IMR-90 (cell line): ENCODE results near the gene SH3RF3. TPM values are rescaled to one million over a fixed set of nuclear protein-coding genes. Genes with fewer than 3 reads are reported as not detected.

Source experiments
- ATAC-seq: fragments of 200-7000 bp; cut with Tn5 transposase; 2 replicates; pipeline ENCODE4 v1.9.1; 2020; ENCODE audit warnings: low read depth, mild to moderate bottlenecking, moderate library complexity
- BruUV-seq: library from RNA; stranded (reverse); fragments of 400-500 nt; replicated peaks from 2 replicates; lab custom pipeline; 2021; lab: Mats Ljungman, UMichigan
- CTCF ChIA-PET: fragments of 300-600 bp; formaldehyde crosslinking; extraction: SDS; loops from one replicate; lab custom pipeline; 2021; ENCODE audit warnings: antibody characterized with exemption; lab: Yijun Ruan, JAX
- POLR2A ChIA-PET: fragments of 300-600 bp; sonication (Branson Sonifier 250); formaldehyde crosslinking; loops from one replicate; lab custom pipeline; 2022; ENCODE audit warnings: antibody characterized with exemption; ENCODE audit not compliant: unreplicated experiment; lab: Charles Lee
- DNase-seq: peaks from one replicate; pipeline ENCODE4 v3.0.0; 2013
- H2AFZ ChIP-seq: replicated peaks from 2 replicates; pipeline ENCODE3; 2013; ENCODE audit warnings: low read length, mild to moderate bottlenecking; ENCODE audit not compliant: poor library complexity
- H2AK5ac ChIP-seq: 2 replicates; pipeline ENCODE4 v1.6.1; 2013; ENCODE audit warnings: low read depth, low read length, inconsistent platforms
- H2AK9ac ChIP-seq: replicated peaks from 2 replicates; pipeline ENCODE3; 2013; ENCODE audit warnings: mild to moderate bottlenecking, low read depth, low read length, moderate library complexity; ENCODE audit not compliant: poor library complexity
- H2BK120ac ChIP-seq: 2 replicates; pipeline ENCODE4 v1.6.1; 2013; ENCODE audit warnings: low read depth, low read length, inconsistent platforms
- H2BK15ac ChIP-seq: 3 replicates; pipeline ENCODE4 v1.6.1; 2013; ENCODE audit warnings: low read depth, low read length, inconsistent platforms
- H2BK20ac ChIP-seq: 2 replicates; pipeline ENCODE4 v1.6.1; 2013; ENCODE audit warnings: low read depth, mild to moderate bottlenecking, inconsistent platforms, low read length, moderate library complexity
- H2BK5ac ChIP-seq: 2 replicates; pipeline ENCODE4 v1.6.1; 2013; ENCODE audit warnings: mild to moderate bottlenecking, low read depth, low read length, inconsistent platforms; ENCODE audit not compliant: poor library complexity, severe bottlenecking
- H3K14ac ChIP-seq: replicated peaks from 2 replicates; pipeline ENCODE4 v1.6.1; 2013; ENCODE audit warnings: low read depth, low read length, inconsistent platforms
- H3K18ac ChIP-seq: 2 replicates; pipeline ENCODE4 v1.6.1; 2013; ENCODE audit warnings: low read depth, low read length, control low read depth
- H3K23ac ChIP-seq: 2 replicates; pipeline ENCODE4 v1.6.1; 2013; ENCODE audit warnings: low read depth, low read length, inconsistent platforms
- H3K27ac ChIP-seq: 2 replicates; pipeline ENCODE4 v1.5.1; 2013; ENCODE audit warnings: mild to moderate bottlenecking, control low read depth, low read length; ENCODE audit not compliant: insufficient read depth
- H3K27me3 ChIP-seq: 2 replicates; pipeline ENCODE4 v1.6.1; 2013; ENCODE audit warnings: low read length; ENCODE audit not compliant: control insufficient read depth, insufficient read depth
- H3K36me3 ChIP-seq: 2 replicates; pipeline ENCODE4 v1.6.1; 2013; ENCODE audit warnings: low read length, mixed read lengths; ENCODE audit not compliant: control insufficient read depth, insufficient read depth
- H3K4ac ChIP-seq: 2 replicates; pipeline ENCODE4 v1.6.1; 2013; ENCODE audit warnings: low read depth, low read length, inconsistent platforms
- H3K4me1 ChIP-seq: 2 replicates; pipeline ENCODE4 v1.6.1; 2013; ENCODE audit warnings: low read length, mixed read lengths; ENCODE audit not compliant: control insufficient read depth, insufficient read depth
- H3K4me2 ChIP-seq: 2 replicates; pipeline ENCODE4 v1.6.1; 2013; ENCODE audit warnings: low read depth, mild to moderate bottlenecking, control low read depth, low read length, moderate library complexity
- H3K4me3 ChIP-seq: 2 replicates; pipeline ENCODE4 v1.5.1; 2013; ENCODE audit warnings: low read depth, mild to moderate bottlenecking, control low read depth, low read length, moderate library complexity; ENCODE audit not compliant: insufficient read depth
- H3K56ac ChIP-seq: 2 replicates; pipeline ENCODE4 v1.6.1; 2013; ENCODE audit warnings: low read length, inconsistent platforms; ENCODE audit not compliant: insufficient read depth; ENCODE audit errors: extremely low read depth
- H3K79me1 ChIP-seq, 2 experiments: 2 replicates each; pipeline ENCODE4 v1.6.1; 2013; ENCODE audit warnings: low read length in 2 of 2, inconsistent platforms in 1 of 2, low read depth in 1 of 2
- H3K9ac ChIP-seq: 2 replicates; pipeline ENCODE4 v1.6.1; 2013; ENCODE audit warnings: low read depth, low read length, control low read depth
- H3K9me1 ChIP-seq: 2 replicates; pipeline ENCODE4 v1.6.1; 2013; ENCODE audit warnings: low read length, inconsistent platforms; ENCODE audit not compliant: insufficient read depth
- H3K9me3 ChIP-seq: 2 replicates; pipeline ENCODE4 v1.6.1; 2013; ENCODE audit warnings: low read length; ENCODE audit not compliant: control insufficient read depth, insufficient read depth
- H4K20me1 ChIP-seq: 2 replicates; pipeline ENCODE4 v1.6.1; 2013; ENCODE audit warnings: low read length, inconsistent platforms; ENCODE audit not compliant: insufficient read depth
- H4K5ac ChIP-seq: 2 replicates; pipeline ENCODE4 v1.6.1; 2013; ENCODE audit warnings: mild to moderate bottlenecking, low read depth, low read length, control low read depth
- H4K8ac ChIP-seq, 2 experiments: 2 replicates each; pipeline ENCODE4 v1.6.1; 2013; ENCODE audit warnings: low read depth in 2 of 2, low read length in 2 of 2, control low read depth in 1 of 2, inconsistent platforms in 1 of 2
- H4K91ac ChIP-seq: 2 replicates; pipeline ENCODE4 v1.6.1; 2013; ENCODE audit warnings: low read depth, low read length, inconsistent platforms; ENCODE audit not compliant: insufficient read depth
- FOS ChIP-seq: fragments of 150-350 bp; IDR thresholded peaks from 2 replicates; pipeline ENCODE4 v1.6.1; 2016; ENCODE audit warnings: low read depth, low read length
- MAFK ChIP-seq: IDR thresholded peaks from 2 replicates; pipeline ENCODE4 v1.6.1; 2012; ENCODE audit warnings: low read depth, low read length, improper control_type of control experiment
- RAD21 ChIP-seq: IDR thresholded peaks from 2 replicates; pipeline ENCODE4 v1.6.1; 2012; ENCODE audit warnings: low read length, improper control_type of control experiment
- WGBS, 2 experiments: methylation state at CpG; one replicate each; pipeline versions ENCODE4 v1.1.5 to v1.1.7; 2013; ENCODE audit warnings: missing lambda C conversion rate in 2 of 2; ENCODE audit not compliant: insufficient read length in 1 of 2; ENCODE audit errors: extremely low coverage in 2 of 2; 5-methylcytosine and 5-hydroxymethylcytosine counted together
- dilution Hi-C: fragments of 300-500 bp; cut with HindIII; formaldehyde crosslinking; loops from one replicate; pipeline ENCODE4 v1.14.3; 2018; ENCODE audit warnings: low sequenced_read_pairs; ENCODE audit not compliant: unreplicated experiment
- in situ Hi-C: fragments of 300-500 bp; cut with MboI; formaldehyde crosslinking; loops from 3 replicates; pipeline ENCODE4 v1.14.3; 2019; ENCODE audit warnings: low sequenced_read_pairs, inconsistent platforms, mixed read lengths
- intact Hi-C: fragments of 100-400 bp; cut with micrococcal nuclease; formaldehyde crosslinking; loops from 2 replicates; pipeline ENCODE4 v1.10.0; 2022
- polyA plus RNA-seq, 3 experiments: library from polyadenylated mRNA; depleted of rRNA; stranded (reverse); fragments of >200 nt; gene quantifications; 2 replicates each; pipeline ENCODE4 v1.2.3, GENCODE V29; 2012; ENCODE audit warnings: low replicate concordance in 1 of 3
- total RNA-seq: library from RNA; depleted of rRNA; stranded (reverse); fragments of >200 nt; gene quantifications from 2 replicates; pipeline ENCODE4 v1.2.3, GENCODE V29; 2012
- TF ChIP-seq, protein P1 (sequence below): conservative IDR thresholded peaks from 2 replicates; pipeline ENCODE4 v1.5.1; 2012; ENCODE audit warnings: mild to moderate bottlenecking, low read depth, low read length, improper control_type of control experiment
- TF ChIP-seq, protein P2 (sequence below): fragments of 150-350 bp; IDR thresholded peaks from 2 replicates; pipeline ENCODE4 v1.6.1; 2017; ENCODE audit warnings: mild to moderate bottlenecking, antibody characterized with exemption, low read length, low read depth

SH3RF3 gene
- total and polyA plus RNA-seq, 2 of the 4 experiments (the other 2 are of a cell fraction), result 3.4 to 5.3 TPM

DNA sequence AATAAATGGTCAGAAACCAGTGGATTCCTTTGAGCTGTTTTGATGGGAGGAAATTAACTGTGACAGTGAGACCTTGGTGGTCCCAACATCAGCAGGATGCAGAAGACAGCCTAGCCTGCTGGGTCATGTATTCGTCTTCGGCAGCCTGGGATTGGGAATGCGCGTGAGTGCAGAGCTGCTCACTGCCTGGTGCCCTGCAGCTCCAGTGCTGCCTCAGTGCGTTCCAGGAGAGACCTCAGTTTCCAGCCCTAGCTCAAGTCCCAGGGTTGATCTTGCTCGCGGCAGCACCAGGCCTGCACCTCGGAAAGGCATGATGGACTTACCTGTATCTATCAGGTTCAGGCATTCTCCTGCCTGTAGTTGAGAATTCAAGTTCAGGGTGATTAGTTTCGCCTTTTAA is 203.9 kb downstream of the SH3RF3 start (continued):
- TF ChIP-seq MAFK, result no peak

DNA sequence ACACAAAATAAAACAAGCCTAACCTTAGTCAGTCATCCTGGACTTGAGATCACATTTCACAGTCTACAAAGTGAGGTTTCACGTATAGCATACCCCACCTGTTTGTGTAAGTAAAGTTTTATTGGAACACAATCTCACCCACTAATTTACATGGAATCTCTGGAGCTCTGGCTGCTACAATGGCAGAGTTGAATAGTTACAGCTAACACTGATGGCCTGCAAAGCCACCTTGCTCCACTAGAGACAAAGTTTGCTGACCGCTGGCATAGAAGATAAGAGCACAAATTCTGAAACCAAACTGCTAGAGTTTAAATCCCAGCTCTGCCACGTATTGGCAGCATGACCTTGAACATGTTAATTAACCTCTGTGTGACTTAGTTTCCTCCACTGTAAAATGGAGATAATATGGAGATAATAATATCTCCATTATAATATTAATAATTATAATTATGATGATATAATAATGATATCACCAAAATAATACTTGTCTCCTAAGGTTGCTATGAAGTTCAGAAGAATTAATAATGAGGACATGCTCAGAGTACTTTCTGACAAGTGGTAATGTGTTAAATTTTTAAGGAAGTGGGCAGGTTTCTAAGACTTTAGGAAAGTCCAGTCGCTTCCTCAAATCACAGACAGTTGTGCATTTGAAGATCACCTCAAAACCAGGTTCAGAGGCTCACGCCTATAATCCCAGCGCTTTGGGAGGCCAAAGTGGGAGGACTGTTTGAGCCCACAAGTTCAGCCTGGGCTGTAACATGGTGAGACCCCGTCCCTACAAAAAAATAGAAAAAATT is 204.6 kb downstream of the SH3RF3 start:
- Histone ChIP-seq H3K9me1 (peaks cover 51% of the 10 kb centered on the region), H4K91ac (0 out of 2 replicates have a peak overlapping the region, but pooled peaks have one; percentile 5), H3K27me3 (no peaks in the 10 kb centered on the region), H2BK5ac (peak overlapping the region; percentile 32), H2BK20ac (peak overlapping the region; percentile 42; the same call in 1 of the 2 replicates), H3K27ac (no peak overlapping the region), H3K4ac (peak overlapping the region; percentile 57; the same call in 1 of the 2 replicates), H3K36me3 (no peaks in the 10 kb centered on the region), H4K5ac (no peak overlapping the region), H3K56ac (no peak overlapping the region), H2BK120ac (peak overlapping the region; percentile 70), H3K9ac (no peak overlapping the region), H3K79me1 (peaks cover 60 to 93% of the 10 kb centered on the region in 2 experiments), H4K20me1 (peaks cover 3% of the 10 kb centered on the region; the same call in 1 of the 2 replicates), H3K14ac (no peak overlapping the region), H4K8ac (peak overlapping the region in 1 of 2 experiments; percentile 16; a peak in 2 of 4 replicates), H2AK9ac (no peak overlapping the region), H3K4me1 (peaks cover 49% of the 10 kb centered on the region), H3K23ac (no peak overlapping the region; the same call in 1 of the 2 replicates), H3K18ac (no peak overlapping the region), H3K4me2 (no peak overlapping the region), H2BK15ac (peak overlapping the region; percentile 67; the same call in 2 of the 3 replicates), H3K9me3 (no peaks in the 10 kb centered on the region), H3K4me3 (no peak overlapping the region), H2AFZ (no peak overlapping the region), H2AK5ac (peak overlapping the region; percentile 77)
- dilution Hi-C loops (no loop called here), in situ Hi-C loops (loop anchor here (25.0 kb wide), 1 partner anchor 196 kb away; the partner anchor contains the start of gene SH3RF3), intact Hi-C loops (loop anchor here (5.0 kb wide), 1 partner anchor 114 kb away; no protein-coding TSS in a partner anchor)
- WGBS, 2 experiments, result no CpG with 5 or more reads among the region's 7 CpGs
- no TSS peak for BruUV-seq
- DNase-seq, result peak; percentile 47
- POLR2A ChIA-PET, result interaction anchor here (1.4 kb wide), 1 partner anchor 11 kb away, joined by 4 read pairs; no protein-coding TSS in a partner anchor
- CTCF ChIA-PET, result interaction anchor here (1.0 to 1.4 kb wide), 2 partner anchors 17 to 127 kb away, joined by 3 to 5 read pairs; no protein-coding TSS in a partner anchor
- no peak for ATAC-seq
- TF ChIP-seq, protein P1, sequence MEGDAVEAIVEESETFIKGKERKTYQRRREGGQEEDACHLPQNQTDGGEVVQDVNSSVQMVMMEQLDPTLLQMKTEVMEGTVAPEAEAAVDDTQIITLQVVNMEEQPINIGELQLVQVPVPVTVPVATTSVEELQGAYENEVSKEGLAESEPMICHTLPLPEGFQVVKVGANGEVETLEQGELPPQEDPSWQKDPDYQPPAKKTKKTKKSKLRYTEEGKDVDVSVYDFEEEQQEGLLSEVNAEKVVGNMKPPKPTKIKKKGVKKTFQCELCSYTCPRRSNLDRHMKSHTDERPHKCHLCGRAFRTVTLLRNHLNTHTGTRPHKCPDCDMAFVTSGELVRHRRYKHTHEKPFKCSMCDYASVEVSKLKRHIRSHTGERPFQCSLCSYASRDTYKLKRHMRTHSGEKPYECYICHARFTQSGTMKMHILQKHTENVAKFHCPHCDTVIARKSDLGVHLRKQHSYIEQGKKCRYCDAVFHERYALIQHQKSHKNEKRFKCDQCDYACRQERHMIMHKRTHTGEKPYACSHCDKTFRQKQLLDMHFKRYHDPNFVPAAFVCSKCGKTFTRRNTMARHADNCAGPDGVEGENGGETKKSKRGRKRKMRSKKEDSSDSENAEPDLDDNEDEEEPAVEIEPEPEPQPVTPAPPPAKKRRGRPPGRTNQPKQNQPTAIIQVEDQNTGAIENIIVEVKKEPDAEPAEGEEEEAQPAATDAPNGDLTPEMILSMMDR, result peak; percentile 44
- TF ChIP-seq FOS (no peak), RAD21 (peak; percentile 40)
- TF ChIP-seq, protein P2, sequence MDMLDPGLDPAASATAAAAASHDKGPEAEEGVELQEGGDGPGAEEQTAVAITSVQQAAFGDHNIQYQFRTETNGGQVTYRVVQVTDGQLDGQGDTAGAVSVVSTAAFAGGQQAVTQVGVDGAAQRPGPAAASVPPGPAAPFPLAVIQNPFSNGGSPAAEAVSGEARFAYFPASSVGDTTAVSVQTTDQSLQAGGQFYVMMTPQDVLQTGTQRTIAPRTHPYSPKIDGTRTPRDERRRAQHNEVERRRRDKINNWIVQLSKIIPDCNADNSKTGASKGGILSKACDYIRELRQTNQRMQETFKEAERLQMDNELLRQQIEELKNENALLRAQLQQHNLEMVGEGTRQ, result no peak
